Astrocyte (in vitro differentiated cells and primary cell): ENCODE data around the gene CLDN17.

Experiments
- CTCF ChIP-seq: IDR thresholded peaks from 2 replicates; pipeline ENCODE4 v1.5.1; 2011; ENCODE audit warnings: low read depth, mild to moderate bottlenecking, inconsistent platforms, low read length, moderate library complexity; ENCODE audit not compliant: insufficient read depth
- EZH2 ChIP-seq: IDR thresholded peaks from 2 replicates; pipeline ENCODE4 v1.6.1; 2012; ENCODE audit warnings: mild to moderate bottlenecking, low read length, inconsistent platforms; ENCODE audit not compliant: insufficient read depth

- TF ChIP-seq CTCF (no peak), EZH2 (no peak)
These were observed 40.6 kb upstream of the CLDN17 start for GRCh38 chr21:30207252-30207579.
